Transverse colon (tissue), 4 donors: ENCODE measurements around the gene AKAP13.

Experiments used
- CTCF ChIP-seq, 5 experiments: fragments of 200-600 bp in 3 of 5; fragments of 450-650 bp in 2 of 5; sonication (generic) in 3 of 5; IDR thresholded peaks; 1 replicate in 2 of 5; 2 replicates in 3 of 5; pipeline ENCODE4 v1.5.1; 2016 to 2017; ENCODE audit warnings: antibody characterized with exemption in 5 of 5, inconsistent platforms in 3 of 5, mild to moderate bottlenecking in 2 of 5, moderate library complexity in 1 of 5
- EP300 ChIP-seq: sonication (generic); formaldehyde crosslinking; IDR thresholded peaks from one replicate; pipeline ENCODE4 v1.6.1; 2017; ENCODE audit warnings: antibody characterized with exemption, low read depth
- POLR2A ChIP-seq: fragments of 450-650 bp; IDR thresholded peaks from one replicate; pipeline ENCODE4 v1.6.1; 2016; ENCODE audit warnings: antibody characterized with exemption, mild to moderate bottlenecking, moderate library complexity
- POLR2AphosphoS5 ChIP-seq, 3 donors: sonication (generic); formaldehyde crosslinking; IDR thresholded peaks; one replicate each; pipeline ENCODE4 v1.6.1; 2016; ENCODE audit warnings: antibody characterized with exemption in 3 of 3

- TF ChIP-seq POLR2A (no peak), CTCF (IDR thresholded peaks at IDR 0.05) (no peak), POLR2AphosphoS5 (IDR thresholded peaks at IDR 0.05) (no peak), EP300 (no peak)
Observed at GRCh38 chr15:85576392-85576791, 196.0 kb downstream of the AKAP13 start.
